Jurkat, Clone E6-1 (cell line): ENCODE results near the gene STPG2.

ENCODE experiments used
- DNase-seq: peaks from one replicate; pipeline ENCODE4 v3.0.0-alpha.2; 2011; ENCODE audit warnings: low read depth, low spot score
- H3K4me3 ChIP-seq: 2 replicates; pipeline ENCODE4 v1.5.1; 2011; ENCODE audit warnings: mild to moderate bottlenecking, low read length, control low read depth, moderate library complexity

STPG2 gene

GRCh38 chr4:98101988-98102387, 41.3 kb downstream of the STPG2 start:
- DNase-seq, result no peak
- H3K4me3 ChIP-seq, result no peak overlapping the region

GRCh38 chr4:98098764-98099163, 44.5 kb downstream of the STPG2 start:
- no peak overlapping the region for H3K4me3 ChIP-seq
- DNase-seq, result no peak

GRCh38 chr4:98094118-98094517, 49.2 kb downstream of the STPG2 start:
- no peak for DNase-seq
- H3K4me3 ChIP-seq, result no peak overlapping the region

- no peak for DNase-seq
- H3K4me3 ChIP-seq, result no peak overlapping the region
These were observed 49.6 kb downstream of the STPG2 start for GRCh38 chr4:98093662-98094061.

- no peak overlapping the region for H3K4me3 ChIP-seq
- DNase-seq, result peak; percentile 16
These were observed 50.3 kb downstream of the STPG2 start for GRCh38 chr4:98092833-98093439.

- DNase-seq, result no peak
- H3K4me3 ChIP-seq, result no peak overlapping the region
These were observed 61.3 kb downstream of the STPG2 start for GRCh38 chr4:98081936-98082335.

- H3K4me3 ChIP-seq, result no peak overlapping the region
- DNase-seq, result no peak
These were observed 74.8 kb downstream of the STPG2 start for GRCh38 chr4:98068495-98068894.

- no peak overlapping the region for H3K4me3 ChIP-seq
- DNase-seq, result no peak
These were observed 87.3 kb downstream of the STPG2 start for GRCh38 chr4:98055800-98056501.

- DNase-seq, result no peak
- H3K4me3 ChIP-seq, result no peak overlapping the region
These were observed 96.6 kb downstream of the STPG2 start for GRCh38 chr4:98046665-98047064.

- DNase-seq, result no peak
- H3K4me3 ChIP-seq, result no peak overlapping the region
These were observed 113.2 kb downstream of the STPG2 start for GRCh38 chr4:98030059-98030458.

GRCh38 chr4:98027827-98028226, 115.4 kb downstream of the STPG2 start:
- H3K4me3 ChIP-seq, result no peak overlapping the region
- peak; percentile 8 for DNase-seq

- H3K4me3 ChIP-seq, result no peak overlapping the region
- no peak for DNase-seq
These were observed 116.9 kb downstream of the STPG2 start for GRCh38 chr4:98026362-98026761.

GRCh38 chr4:98006814-98007412, 136.4 kb downstream of the STPG2 start:
- H3K4me3 ChIP-seq, result no peak overlapping the region
- no peak for DNase-seq

- no peak overlapping the region for H3K4me3 ChIP-seq
- no peak for DNase-seq
These were observed 137.2 kb downstream of the STPG2 start for GRCh38 chr4:98006060-98006459.

GRCh38 chr4:98000940-98001339, 142.3 kb downstream of the STPG2 start:
- DNase-seq, result no peak
- no peak overlapping the region for H3K4me3 ChIP-seq

GRCh38 chr4:97998203-97998602, 145.1 kb downstream of the STPG2 start:
- H3K4me3 ChIP-seq, result no peak overlapping the region
- no peak for DNase-seq

GRCh38 chr4:97994765-97995465, 148.4 kb downstream of the STPG2 start:
- DNase-seq, result no peak
- no peak overlapping the region for H3K4me3 ChIP-seq

- DNase-seq, result no peak
These were observed 152.9 kb downstream of the STPG2 start for GRCh38 chr4:97990409-97990808.

GRCh38 chr4:97987019-97987648, 156.1 kb downstream of the STPG2 start:
- peak; percentile 32 for DNase-seq
- H3K4me3 ChIP-seq, result no peak overlapping the region

More at GRCh38 chr4:97990409-97990808, 152.9 kb downstream of the STPG2 start:
- no peak overlapping the region for H3K4me3 ChIP-seq
